H9 (cell line): ENCODE measurements around the gene CFAP61. TPM values are rescaled to one million over a fixed set of nuclear protein-coding genes. Genes with fewer than 3 reads are reported as not detected.

Experiments used
- DNase-seq: peaks from one replicate; pipeline ENCODE4 v3.0.0-alpha.2; 2017
- H2AFZ ChIP-seq: one replicate; pipeline ENCODE4 v1.6.1; 2013; ENCODE audit warnings: mild to moderate bottlenecking, low read length, control low read depth, moderate library complexity
- H2AK5ac ChIP-seq: 2 replicates; pipeline ENCODE4 v1.6.1; 2013; ENCODE audit warnings: low read length, control low read depth, mixed read lengths; ENCODE audit not compliant: insufficient read length
- H2BK120ac ChIP-seq: one replicate; pipeline ENCODE4 v1.6.1; 2013; ENCODE audit warnings: low read depth, mild to moderate bottlenecking, low read length, control low read depth, inconsistent platforms; ENCODE audit not compliant: poor library complexity, severe bottlenecking
- H2BK12ac ChIP-seq: 2 replicates; pipeline ENCODE4 v1.6.1; 2013; ENCODE audit warnings: low read length, control low read depth, mixed read lengths, low read depth; ENCODE audit not compliant: insufficient read length
- H2BK15ac ChIP-seq: 2 replicates; pipeline ENCODE4 v1.6.1; 2013; ENCODE audit warnings: low read depth, low read length, control low read depth
- H2BK20ac ChIP-seq: one replicate; pipeline ENCODE4 v1.6.1; 2013; ENCODE audit warnings: low read depth, mild to moderate bottlenecking, low read length, control low read depth, inconsistent platforms; ENCODE audit not compliant: poor library complexity, severe bottlenecking
- H2BK5ac ChIP-seq: 2 replicates; pipeline ENCODE4 v1.6.1; 2013; ENCODE audit warnings: low read length, control low read depth, mixed read lengths; ENCODE audit not compliant: insufficient read length
- H3K14ac ChIP-seq: 2 replicates; pipeline ENCODE4 v1.6.1; 2013; ENCODE audit warnings: low read length, control low read depth; ENCODE audit not compliant: insufficient read depth
- H3K18ac ChIP-seq: 2 replicates; pipeline ENCODE4 v1.6.1; 2013; ENCODE audit warnings: low read depth, mild to moderate bottlenecking, mixed read lengths, low read length, control low read depth; ENCODE audit not compliant: insufficient read length
- H3K23ac ChIP-seq: 2 replicates; pipeline ENCODE4 v1.6.1; 2013; ENCODE audit warnings: low read length, control low read depth, mixed read lengths, low read depth; ENCODE audit not compliant: insufficient read length
- H3K23me2 ChIP-seq: 2 replicates; pipeline ENCODE4 v1.6.1; 2013; ENCODE audit warnings: low read depth, mild to moderate bottlenecking, mixed read lengths, low read length, control low read depth; ENCODE audit not compliant: insufficient read length, poor library complexity, severe bottlenecking
- H3K27ac ChIP-seq: 2 replicates; pipeline ENCODE4 v1.5.1; 2013; ENCODE audit warnings: low read length, control low read depth, mixed read lengths, low read depth; ENCODE audit not compliant: insufficient read length
- H3K27me3 ChIP-seq: 2 replicates; pipeline ENCODE4 v1.6.1; 2013; ENCODE audit warnings: low read length, control low read depth, inconsistent platforms; ENCODE audit not compliant: insufficient read depth
- H3K4ac ChIP-seq: 2 replicates; pipeline ENCODE4 v1.6.1; 2013; ENCODE audit warnings: low read depth, mild to moderate bottlenecking, control low read depth, inconsistent platforms, low read length, moderate library complexity
- H3K4me1 ChIP-seq: 2 replicates; pipeline ENCODE4 v1.6.1; 2013; ENCODE audit warnings: low read length, control low read depth, inconsistent platforms; ENCODE audit not compliant: insufficient read depth
- H3K4me2 ChIP-seq: 2 replicates; pipeline ENCODE4 v1.6.1; 2013; ENCODE audit warnings: low read length, control low read depth, mixed read lengths; ENCODE audit not compliant: insufficient read length, insufficient read depth
- H3K56ac ChIP-seq: 2 replicates; pipeline ENCODE4 v1.6.1; 2013; ENCODE audit warnings: low read depth, mild to moderate bottlenecking, mixed read lengths, low read length, control low read depth; ENCODE audit not compliant: insufficient read length
- H3K79me1 ChIP-seq: 2 replicates; pipeline ENCODE4 v1.6.1; 2013; ENCODE audit warnings: low read depth, mild to moderate bottlenecking, moderate library complexity, low read length, control low read depth, inconsistent platforms; ENCODE audit not compliant: insufficient read depth, poor library complexity, severe bottlenecking
- H3K79me2 ChIP-seq: 2 replicates; pipeline ENCODE4 v1.6.1; 2013; ENCODE audit warnings: low read length, control low read depth, inconsistent platforms; ENCODE audit not compliant: insufficient read depth
- H3K9ac ChIP-seq: 2 replicates; pipeline ENCODE4 v1.6.1; 2013; ENCODE audit warnings: low read length, control low read depth, mixed read lengths; ENCODE audit not compliant: insufficient read length; ENCODE audit errors: extremely low read depth
- H3K9me3 ChIP-seq: one replicate; pipeline ENCODE4 v1.6.1; 2013; ENCODE audit warnings: low read depth, low read length, inconsistent platforms; ENCODE audit not compliant: control insufficient read depth
- H3T11ph ChIP-seq: one replicate; pipeline ENCODE4 v1.6.1; 2013; ENCODE audit warnings: mild to moderate bottlenecking, low read length, control low read depth, inconsistent platforms
- H4K20me1 ChIP-seq: one replicate; pipeline ENCODE4 v1.6.1; 2013; ENCODE audit not compliant: control insufficient read depth, insufficient read length, insufficient read depth
- H4K5ac ChIP-seq: 2 replicates; pipeline ENCODE4 v1.6.1; 2013; ENCODE audit warnings: low read depth, mild to moderate bottlenecking, mixed read lengths, low read length, control low read depth; ENCODE audit not compliant: insufficient read length
- H4K8ac ChIP-seq: replicated peaks from 2 replicates; pipeline ENCODE4 v1.6.1; 2013; ENCODE audit warnings: low read length, control low read depth, mixed read lengths, low read depth; ENCODE audit not compliant: insufficient read length
- H4K91ac ChIP-seq: 2 replicates; pipeline ENCODE4 v1.6.1; 2013; ENCODE audit warnings: low read depth, mild to moderate bottlenecking, moderate library complexity, mixed read lengths, low read length, control low read depth; ENCODE audit not compliant: insufficient read length
- H3K27ac Mint-ChIP-seq, 3 experiments: 2 replicates in 2 of 3; 3 replicates in 1 of 3; pipeline ENCODE4 v1.8.0; 2020 to 2021; ENCODE audit warnings: mixed read lengths in 3 of 3, mild to moderate bottlenecking in 1 of 3, moderate library complexity in 1 of 3
- H3K27me3 Mint-ChIP-seq: 2 replicates; pipeline ENCODE4 v1.8.0; 2021; ENCODE audit warnings: low read depth, mild to moderate bottlenecking, moderate library complexity, mixed read lengths
- H3K36me3 Mint-ChIP-seq, 3 experiments: 2 replicates in 2 of 3; 3 replicates in 1 of 3; pipeline ENCODE4 v1.8.0; 2020 to 2021; ENCODE audit warnings: low read depth in 3 of 3, mixed read lengths in 3 of 3; ENCODE audit not compliant: insufficient read depth in 1 of 3
- H3K4me1 Mint-ChIP-seq, 2 experiments: 2 replicates each; pipeline ENCODE4 v1.8.0; 2020; ENCODE audit warnings: mixed read lengths in 2 of 2
- H3K4me3 Mint-ChIP-seq, 2 experiments: 2 replicates in 1 of 2; 3 replicates in 1 of 2; pipeline ENCODE4 v1.8.0; 2020 to 2021; ENCODE audit warnings: mild to moderate bottlenecking in 2 of 2, mixed read lengths in 2 of 2, moderate library complexity in 1 of 2
- H3K9me3 Mint-ChIP-seq, 2 experiments: 2 replicates in 1 of 2; 3 replicates in 1 of 2; pipeline ENCODE4 v1.8.0; 2020; ENCODE audit warnings: mild to moderate bottlenecking in 2 of 2, mixed read lengths in 2 of 2, moderate library complexity in 1 of 2
- CTCF ChIP-seq: fragments of 200-600 bp; sonication (generic); conservative IDR thresholded peaks from 3 replicates; pipeline ENCODE4 v1.8.0; 2021; ENCODE audit warnings: antibody characterized with exemption, mild to moderate bottlenecking
- WGBS: extraction: QIAGEN DNeasy Blood & Tissue Kit; methylation state at CpG from one replicate; pipeline ENCODE4 v1.1.7; 2013; ENCODE audit warnings: missing lambda C conversion rate, low lambda C conversion rate, mixed read lengths; ENCODE audit not compliant: insufficient read length; ENCODE audit errors: extremely low coverage; 5-methylcytosine and 5-hydroxymethylcytosine counted together
- total RNA-seq: library from RNA; stranded (reverse); gene quantifications from 2 replicates; pipeline ENCODE4 v1.2.1, GENCODE V29; 2021

The CFAP61 gene
- total RNA-seq, 1 experiment from 2014 or later = 0.44 TPM

DNA sequence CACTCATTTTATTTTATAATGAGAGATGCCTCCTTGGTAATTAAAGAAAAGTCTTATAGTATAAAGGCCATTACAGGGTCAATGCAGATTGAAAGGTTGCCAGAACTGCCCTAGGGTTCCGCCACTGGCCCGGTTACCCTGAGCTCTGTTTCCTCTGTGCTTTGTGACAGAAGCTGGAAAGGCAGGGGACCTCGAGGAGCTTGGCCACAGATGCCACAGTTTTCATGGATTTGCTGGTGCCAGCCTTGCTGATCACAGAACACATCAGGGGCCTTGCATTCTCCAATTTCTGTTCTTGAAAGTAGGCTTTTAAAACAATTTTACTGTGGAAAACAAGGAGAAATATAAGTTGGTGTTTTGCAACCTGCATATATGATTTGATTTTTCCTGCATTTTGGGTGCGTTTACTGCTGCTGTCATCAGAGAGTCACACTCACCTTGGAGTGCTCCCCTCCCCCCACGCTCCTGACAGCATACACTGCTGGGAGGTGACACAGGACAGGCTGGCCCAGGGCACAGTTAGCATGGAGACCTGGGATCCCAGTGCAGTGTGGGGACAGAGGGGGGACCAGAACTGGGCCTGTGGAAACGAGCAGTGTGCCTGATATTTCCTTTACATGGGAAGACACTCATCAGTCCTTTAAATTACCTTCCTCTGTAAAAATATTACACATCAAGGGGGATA lies 142.8 kb downstream of the CFAP61 start:
- Histone ChIP-seq H3T11ph (no peak overlapping the region), H2AFZ (no peak overlapping the region), H2BK5ac (no peak overlapping the region), H2BK120ac (no peak overlapping the region), H4K20me1 (no peaks in the 10 kb centered on the region), H3K27ac (no peak overlapping the region), H3K4ac (no peak overlapping the region), H3K23me2 (no peaks in the 10 kb centered on the region), H2BK15ac (no peak overlapping the region), H4K8ac (no peak overlapping the region), H3K18ac (no peak overlapping the region), H3K4me2 (no peak overlapping the region), H3K9ac (no peak overlapping the region), H2BK12ac (no peak overlapping the region), H2BK20ac (no peak overlapping the region), H3K56ac (no peak overlapping the region), H3K14ac (no peak overlapping the region), H3K9me3 (no peaks in the 10 kb centered on the region), H3K79me2 (no peaks in the 10 kb centered on the region), H3K27me3 (no peaks in the 10 kb centered on the region), H3K23ac (no peak overlapping the region), H4K5ac (no peak overlapping the region), H2AK5ac (no peak overlapping the region), H3K79me1 (no peaks in the 10 kb centered on the region), H4K91ac (no peak overlapping the region), H3K4me1 (no peaks in the 10 kb centered on the region; the same call in 1 of the 2 replicates)
- H3K27ac Mint-ChIP-seq = 0 out of 7 replicates have a peak overlapping the region, but pooled peaks of 1 of the 3 experiments have one; percentile 39
- WGBS = no CpG with 5 or more reads among the region's 6 CpGs
- H3K4me3 Mint-ChIP-seq = no peak overlapping the region
- no peaks in the 10 kb centered on the region; the same call in none of the 2 replicates for H3K27me3 Mint-ChIP-seq
- no peaks in the 10 kb centered on the region for H3K36me3 Mint-ChIP-seq
- H3K9me3 Mint-ChIP-seq = no peaks in the 10 kb centered on the region
- peaks cover 3 to 6% of the 10 kb centered on the region in 2 experiments for H3K4me1 Mint-ChIP-seq
- no peak for DNase-seq
- no peak for TF ChIP-seq CTCF
